WTC11 (cell line): ENCODE data around the gene GID8. TPM values are rescaled to one million over a fixed set of nuclear protein-coding genes. Genes with fewer than 3 reads are reported as not detected.

Experiments used
- ATAC-seq: fragments of 200-7000 bp; cut with Tn5 transposase; 2 replicates; pipeline ENCODE4 v1.10.0; 2021; ENCODE audit warnings: mild to moderate bottlenecking, moderate library complexity
- CTCF ChIA-PET: fragments of 300-600 bp; sonication (Branson Sonifier 250); formaldehyde crosslinking; loops from one replicate; lab custom pipeline; 2021; ENCODE audit warnings: antibody characterized with exemption; lab: Charles Lee
- POLR2A ChIA-PET: fragments of 350-600 bp; sonication (Branson Sonifier 250); formaldehyde crosslinking; loops from one replicate; lab custom pipeline; 2021; ENCODE audit warnings: antibody characterized with exemption; lab: Charles Lee
- DNase-seq: peaks from one replicate; pipeline ENCODE4 v3.0.0; 2021; ENCODE audit warnings: low spot score
- H3K27ac Mint-ChIP-seq: 2 replicates; pipeline ENCODE4 v1.8.0; 2021; ENCODE audit warnings: mixed read lengths
- H3K27me3 Mint-ChIP-seq: 2 replicates; pipeline ENCODE4 v1.8.0; 2021; ENCODE audit warnings: low read depth, mild to moderate bottlenecking, moderate library complexity, mixed read lengths
- H3K36me3 Mint-ChIP-seq: 2 replicates; pipeline ENCODE4 v1.8.0; 2021; ENCODE audit warnings: mixed read lengths
- H3K4me1 Mint-ChIP-seq: 2 replicates; pipeline ENCODE4 v1.8.0; 2022; ENCODE audit warnings: mixed read lengths
- H3K4me3 Mint-ChIP-seq: 2 replicates; pipeline ENCODE4 v1.8.0; 2021; ENCODE audit warnings: mild to moderate bottlenecking, moderate library complexity, mixed read lengths
- H3K9me3 Mint-ChIP-seq: 2 replicates; pipeline ENCODE4 v1.8.0; 2021; ENCODE audit warnings: mixed read lengths
- ATF1 ChIP-seq: sonication (generic); formaldehyde crosslinking; IDR thresholded peaks from 2 replicates; pipeline ENCODE4 v1.8.1; 2023; ENCODE audit warnings: mild to moderate bottlenecking, moderate library complexity, missing genetic modification reagents
- ATF2 ChIP-seq: sonication (generic); formaldehyde crosslinking; IDR thresholded peaks from 2 replicates; pipeline ENCODE4 v1.8.1; 2022; ENCODE audit warnings: low read depth, missing genetic modification reagents, borderline replicate concordance
- ESRRA ChIP-seq: sonication (generic); formaldehyde crosslinking; IDR thresholded peaks from 2 replicates; pipeline ENCODE4 v1.8.1; 2022; ENCODE audit warnings: mild to moderate bottlenecking, missing genetic modification reagents, borderline replicate concordance
- FOXK1 ChIP-seq: sonication (generic); formaldehyde crosslinking; IDR thresholded peaks from 2 replicates; pipeline ENCODE4 v1.8.0; 2022; ENCODE audit warnings: mild to moderate bottlenecking, moderate library complexity, missing genetic modification reagents
- FOXP4 ChIP-seq: sonication (generic); formaldehyde crosslinking; IDR thresholded peaks from 2 replicates; pipeline ENCODE4 v1.8.0; 2022; ENCODE audit warnings: mild to moderate bottlenecking, missing genetic modification reagents
- NFATC4 ChIP-seq: fragments of 250-450 bp; sonication (Bioruptor Pico); IDR thresholded peaks from 2 replicates; pipeline ENCODE4 v1.9.0; 2021; ENCODE audit warnings: mild to moderate bottlenecking
- NFE2L1 ChIP-seq: sonication (generic); formaldehyde crosslinking; IDR thresholded peaks from 2 replicates; pipeline ENCODE4 v1.8.1; 2023; ENCODE audit warnings: missing genetic modification reagents
- NFYB ChIP-seq: sonication (generic); formaldehyde crosslinking; conservative IDR thresholded peaks from 2 replicates; pipeline ENCODE4 v1.8.0; 2022; ENCODE audit warnings: low read depth, missing genetic modification reagents
- SMAD3 ChIP-seq: sonication (generic); formaldehyde crosslinking; IDR thresholded peaks from 2 replicates; pipeline ENCODE4 v1.8.0; 2022; ENCODE audit warnings: missing genetic modification reagents, mild to moderate bottlenecking, borderline replicate concordance
- USF2 ChIP-seq: sonication (generic); formaldehyde crosslinking; IDR thresholded peaks from 2 replicates; pipeline ENCODE4 v1.8.1; 2023; ENCODE audit warnings: mild to moderate bottlenecking, missing genetic modification reagents, moderate library complexity
- ZNF121 ChIP-seq: sonication (generic); formaldehyde crosslinking; IDR thresholded peaks from 2 replicates; pipeline ENCODE4 v1.8.0; 2023; ENCODE audit warnings: missing genetic modification reagents
- ZNF138 ChIP-seq: sonication (generic); formaldehyde crosslinking; conservative IDR thresholded peaks from 2 replicates; pipeline ENCODE4 v1.8.1; 2022; ENCODE audit warnings: mild to moderate bottlenecking, moderate library complexity, missing genetic modification reagents
- ZNF263 ChIP-seq: sonication (generic); formaldehyde crosslinking; IDR thresholded peaks from 2 replicates; pipeline ENCODE4 v1.8.1; 2022; ENCODE audit warnings: low read depth, mild to moderate bottlenecking, moderate library complexity, missing genetic modification reagents
- ZNF423 ChIP-seq: fragments of 250-450 bp; sonication (Bioruptor Pico); IDR thresholded peaks from 2 replicates; pipeline ENCODE4 v2.1.2; 2022; ENCODE audit warnings: mild to moderate bottlenecking, moderate library complexity
- ZNF512 ChIP-seq: sonication (generic); formaldehyde crosslinking; IDR thresholded peaks from 2 replicates; pipeline ENCODE4 v1.8.1; 2022; ENCODE audit warnings: missing genetic modification reagents, borderline replicate concordance
- total RNA-seq: library from RNA; stranded (reverse); gene quantifications from 3 replicates; pipeline ENCODE4 v1.2.3, GENCODE V29; 2021
- TF ChIP-seq, protein P1 (sequence below): sonication (generic); formaldehyde crosslinking; IDR thresholded peaks from 2 replicates; pipeline ENCODE4 v1.8.0; 2022; ENCODE audit warnings: mild to moderate bottlenecking, missing genetic modification reagents

The GID8 gene
- total RNA-seq, 1 experiment from 2014 or later: 70.2 TPM

DNA sequence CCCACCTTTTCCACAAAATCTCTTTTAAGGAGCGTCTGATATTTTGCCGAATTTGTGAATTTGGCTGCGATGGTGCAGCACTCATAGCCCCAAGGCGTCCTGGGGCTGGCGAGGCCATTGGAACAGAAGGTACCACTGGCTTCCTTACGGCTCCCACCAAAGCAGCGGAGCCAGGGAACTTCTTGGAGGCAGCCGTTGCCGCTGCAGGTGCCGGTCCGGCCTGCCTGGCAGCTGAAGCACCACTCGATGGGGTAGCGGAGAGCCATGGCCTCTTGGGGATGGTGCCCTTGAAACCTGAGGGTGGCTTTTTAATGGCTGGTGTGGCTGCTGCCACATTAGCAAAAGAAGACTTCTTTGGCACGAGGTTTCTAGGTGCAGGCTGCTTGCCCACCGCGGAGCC lies 41.4 kb upstream of the GID8 start:
- H3K4me1 Mint-ChIP-seq: peaks cover 37% of the 10 kb centered on the region
- no peaks in the 10 kb centered on the region for H3K9me3 Mint-ChIP-seq
- no peak for DNase-seq
- TF ChIP-seq ZNF263 (no peak), USF2 (CRISPR knock-in tag) (no peak), ZNF121 (CRISPR knock-in tag) (no peak), ATF1 (CRISPR knock-in tag) (no peak), ZNF138 (no peak), ZNF423 (no peak), ESRRA (no peak), NFYB (no peak), FOXP4 (CRISPR knock-in tag) (no peak), ZNF512 (no peak), ATF2 (CRISPR knock-in tag) (no peak), FOXK1 (no peak)
- TF ChIP-seq, protein P1, sequence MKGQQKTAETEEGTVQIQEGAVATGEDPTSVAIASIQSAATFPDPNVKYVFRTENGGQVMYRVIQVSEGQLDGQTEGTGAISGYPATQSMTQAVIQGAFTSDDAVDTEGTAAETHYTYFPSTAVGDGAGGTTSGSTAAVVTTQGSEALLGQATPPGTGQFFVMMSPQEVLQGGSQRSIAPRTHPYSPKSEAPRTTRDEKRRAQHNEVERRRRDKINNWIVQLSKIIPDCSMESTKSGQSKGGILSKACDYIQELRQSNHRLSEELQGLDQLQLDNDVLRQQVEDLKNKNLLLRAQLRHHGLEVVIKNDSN (CRISPR knock-in tag): no peak
- peak overlapping the region; percentile 94; the same call in 1 of the 2 replicates for H3K27ac Mint-ChIP-seq
- H3K27me3 Mint-ChIP-seq: no peaks in the 10 kb centered on the region; the same call in 1 of the 2 replicates
- POLR2A ChIA-PET: no interaction called here
- no peak overlapping the region for H3K4me3 Mint-ChIP-seq
- CTCF ChIA-PET: no interaction called here
- peaks cover 56% of the 10 kb centered on the region for H3K36me3 Mint-ChIP-seq
- no peak for ATAC-seq

DNA sequence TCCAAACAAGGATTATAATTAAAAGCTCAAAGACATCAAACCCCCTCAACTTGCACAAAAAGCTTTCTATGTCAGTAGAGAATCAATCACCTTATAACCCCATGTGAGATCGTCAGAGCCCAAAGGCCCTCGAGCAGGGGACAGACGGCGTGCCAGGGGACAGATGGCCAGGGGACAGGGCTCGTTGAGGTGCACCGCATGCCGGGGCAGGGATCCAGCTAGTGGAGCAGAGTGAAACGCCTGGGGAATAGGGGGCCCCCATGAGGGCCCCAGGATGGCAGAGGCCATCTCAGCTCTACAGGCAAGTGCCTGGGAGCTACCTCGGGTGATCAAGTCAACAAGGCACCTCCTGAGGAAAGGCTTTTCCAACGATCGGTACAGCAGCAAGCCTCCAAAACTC lies 40.3 kb upstream of the GID8 start:
- Mint-ChIP-seq H3K9me3 (no peaks in the 10 kb centered on the region), H3K27me3 (no peaks in the 10 kb centered on the region), H3K27ac (peak overlapping the region; percentile 32), H3K36me3 (peaks cover 55% of the 10 kb centered on the region), H3K4me3 (no peak overlapping the region), H3K4me1 (peaks cover 44% of the 10 kb centered on the region)
- POLR2A ChIA-PET: interaction anchor here (1.0 kb wide), 2 partner anchors 36 to 82 kb away, joined by 3 read pairs; no protein-coding TSS in a partner anchor
- TF ChIP-seq ATF1 (CRISPR knock-in tag): no peak
- no peak for TF ChIP-seq SMAD3 (CRISPR knock-in tag)
- no peak for ATAC-seq
- DNase-seq: no peak
- CTCF ChIA-PET: interaction anchor here (0.6 to 2.0 kb wide), 2 partner anchors 10 to 63 kb away, joined by 3 to 5 read pairs; no protein-coding TSS in a partner anchor

- POLR2A ChIA-PET: interaction anchor here (1.0 kb wide), 2 partner anchors 35 to 83 kb away, joined by 3 read pairs; no protein-coding TSS in a partner anchor
- H3K4me1 Mint-ChIP-seq: peaks cover 44% of the 10 kb centered on the region
- no peaks in the 10 kb centered on the region for H3K27me3 Mint-ChIP-seq
- TF ChIP-seq NFATC4 (CRISPR knock-in tag) (0 out of 2 replicates have a peak, but pooled peaks have one; percentile 22), NFE2L1 (CRISPR knock-in tag) (no peak)
- DNase-seq (no peak), ATAC-seq (no peak)
- no peaks in the 10 kb centered on the region for H3K9me3 Mint-ChIP-seq
- no peak overlapping the region for H3K4me3 Mint-ChIP-seq
- H3K36me3 Mint-ChIP-seq: peaks cover 55% of the 10 kb centered on the region
- CTCF ChIA-PET: interaction anchor here (0.6 to 2.0 kb wide), 3 partner anchors 9 to 63 kb away, joined by 3 to 5 read pairs (median 3); no protein-coding TSS in a partner anchor
- H3K27ac Mint-ChIP-seq: peak overlapping the region; percentile 64
These were observed 39.6 kb upstream of the GID8 start for GRCh38 chr20:62898093-62898964.
